Epithelial cell of esophagus (primary cell): Measurements from ENCODE around the gene ARHGAP15.

Experiments
- DNase-seq: peaks from one replicate; pipeline ENCODE4 v3.0.0; 2010; ENCODE audit warnings: low read depth
- H3K4me3 ChIP-seq: 2 replicates; pipeline ENCODE4 v1.5.1; 2011; ENCODE audit warnings: mild to moderate bottlenecking, low read length, control low read depth
- CTCF ChIP-seq: IDR thresholded peaks from 2 replicates; pipeline ENCODE4 v1.5.1; 2011; ENCODE audit warnings: low read depth, mild to moderate bottlenecking, low read length, control low read depth, inconsistent platforms; ENCODE audit not compliant: insufficient read depth; ENCODE audit errors: missing control alignments

ARHGAP15 gene

GRCh38 chr2:143218621-143219020, 89.4 kb downstream of the ARHGAP15 start:
- no peak for DNase-seq
- H3K4me3 ChIP-seq: no peak overlapping the region
- no peak for TF ChIP-seq CTCF

GRCh38 chr2:143219266-143219665, 90.0 kb downstream of the ARHGAP15 start:
- no peak overlapping the region for H3K4me3 ChIP-seq
- no peak for TF ChIP-seq CTCF

GRCh38 chr2:143223556-143223955, 94.3 kb downstream of the ARHGAP15 start:
- TF ChIP-seq CTCF: no peak

More at GRCh38 chr2:143219266-143219665, 90.0 kb downstream of the ARHGAP15 start:
- DNase-seq: peak; percentile 4

GRCh38 chr2:143225931-143226330, 96.7 kb downstream of the ARHGAP15 start:
- no peak overlapping the region for H3K4me3 ChIP-seq
- no peak for DNase-seq
- TF ChIP-seq CTCF: no peak

More at GRCh38 chr2:143223556-143223955, 94.3 kb downstream of the ARHGAP15 start:
- no peak overlapping the region for H3K4me3 ChIP-seq
- no peak for DNase-seq

- TF ChIP-seq CTCF: no peak
- H3K4me3 ChIP-seq: no peak overlapping the region
- DNase-seq: no peak
Observed at GRCh38 chr2:143226714-143227541, 97.7 kb downstream of the ARHGAP15 start.

GRCh38 chr2:143229411-143229810, 100.2 kb downstream of the ARHGAP15 start:
- no peak for DNase-seq
- H3K4me3 ChIP-seq: no peak overlapping the region
- TF ChIP-seq CTCF: no peak

GRCh38 chr2:143229952-143230351, 100.7 kb downstream of the ARHGAP15 start:
- TF ChIP-seq CTCF: no peak
- DNase-seq: no peak
- H3K4me3 ChIP-seq: no peak overlapping the region
